HepG2 (cell line): ENCODE results near the gene PXK. TPM values are rescaled to one million over a fixed set of nuclear protein-coding genes. Genes with fewer than 3 reads are reported as not detected.

ENCODE experiments used
- CCAR2 ChIP-seq: fragments of 200-400 bp; formaldehyde crosslinking; optimal IDR thresholded peaks from 2 replicates; pipeline ENCODE3; 2018; ENCODE audit warnings: low read depth, mild to moderate bottlenecking, low read length, moderate library complexity
- CENPT ChIP-seq: sonication (generic); formaldehyde crosslinking; IDR thresholded peaks from 2 replicates; pipeline ENCODE4 v1.8.0; 2022; ENCODE audit warnings: low read depth, mild to moderate bottlenecking, moderate library complexity, missing genetic modification reagents
- FLYWCH1 ChIP-seq: sonication (generic); formaldehyde crosslinking; IDR thresholded peaks from 2 replicates; pipeline ENCODE4 v1.8.1; 2023; ENCODE audit warnings: mild to moderate bottlenecking, missing genetic modification reagents
- FOXO1 ChIP-seq: sonication (generic); formaldehyde crosslinking; IDR thresholded peaks from 2 replicates; pipeline ENCODE4 v1.4.0; 2020; ENCODE audit warnings: missing genetic modification reagents
- HOXA9 ChIP-seq: sonication (generic); formaldehyde crosslinking; IDR thresholded peaks from 2 replicates; pipeline ENCODE4 v1.8.1; 2022; ENCODE audit warnings: missing genetic modification reagents, mild to moderate bottlenecking, moderate library complexity, borderline replicate concordance
- JUND ChIP-seq: sonication (generic); formaldehyde crosslinking; IDR thresholded peaks from 2 replicates; pipeline ENCODE4 v1.8.0; 2022; ENCODE audit warnings: mild to moderate bottlenecking, missing genetic modification reagents
- KDM6A ChIP-seq: IDR thresholded peaks from 2 replicates; pipeline ENCODE4 v1.6.1; 2016; ENCODE audit warnings: low read depth
- MEIS1 ChIP-seq: sonication (generic); formaldehyde crosslinking; IDR thresholded peaks from 2 replicates; pipeline ENCODE4 v1.9.0; 2021; ENCODE audit warnings: mild to moderate bottlenecking, missing genetic modification reagents, moderate library complexity, borderline replicate concordance
- PAX8 ChIP-seq: sonication (generic); formaldehyde crosslinking; IDR thresholded peaks from 2 replicates; pipeline ENCODE4 v1.8.0; 2022; ENCODE audit warnings: mild to moderate bottlenecking, missing genetic modification reagents, borderline replicate concordance
- RBM22 ChIP-seq: fragments of 200-400 bp; formaldehyde crosslinking; optimal IDR thresholded peaks from 2 replicates; pipeline ENCODE3; 2017; ENCODE audit warnings: mild to moderate bottlenecking, low read length, moderate library complexity
- RXRA ChIP-seq: sonication (generic); formaldehyde crosslinking; IDR thresholded peaks from 2 replicates; pipeline ENCODE4 v1.5.1; 2020; ENCODE audit warnings: missing genetic modification reagents
- SAFB2 ChIP-seq: sonication (generic); formaldehyde crosslinking; IDR thresholded peaks from 2 replicates; pipeline ENCODE4 v1.5.1; 2020; ENCODE audit warnings: missing genetic modification reagents, low read depth, mild to moderate bottlenecking, borderline replicate concordance
- SSRP1 ChIP-seq: IDR thresholded peaks from 2 replicates; pipeline ENCODE4 v1.6.1; 2016; ENCODE audit warnings: control low read depth
- STAT5B ChIP-seq: sonication (generic); formaldehyde crosslinking; IDR thresholded peaks from 2 replicates; pipeline ENCODE4 v1.4.0; 2020; ENCODE audit warnings: missing genetic modification reagents
- TOE1 ChIP-seq: sonication (generic); formaldehyde crosslinking; IDR thresholded peaks from 2 replicates; pipeline ENCODE4 v1.4.0; 2020; ENCODE audit warnings: mild to moderate bottlenecking, missing genetic modification reagents
- ZKSCAN8 ChIP-seq: IDR thresholded peaks from 2 replicates; pipeline ENCODE4 v1.6.1; 2016; ENCODE audit warnings: borderline replicate concordance, missing genetic modification reagents, missing compliant biosample characterization
- ZNF234 ChIP-seq: sonication (generic); formaldehyde crosslinking; conservative IDR thresholded peaks from 2 replicates; pipeline ENCODE4 v1.5.1; 2020; ENCODE audit warnings: mild to moderate bottlenecking, missing genetic modification reagents
- ZNF317 ChIP-seq: sonication (generic); formaldehyde crosslinking; IDR thresholded peaks from 2 replicates; pipeline ENCODE4 v1.5.0; 2020; ENCODE audit warnings: mild to moderate bottlenecking, missing genetic modification reagents
- ZNF329 ChIP-seq: sonication (generic); formaldehyde crosslinking; IDR thresholded peaks from 2 replicates; pipeline ENCODE4 v1.9.0; 2021; ENCODE audit warnings: low read depth, mild to moderate bottlenecking, missing genetic modification reagents
- polyA plus RNA-seq, 8 experiments: library from polyadenylated mRNA; depleted of rRNA in 3 of 8; stranded (reverse) in 7 of 8; unstranded in 1 of 8; fragments of >200 nt; fragmentation: Illumina TruSeq in 4 of 8; extraction: Trizol in 4 of 8; gene quantifications; 2 replicates each; pipeline versions ENCODE4 v1.2.1 to v1.2.3, GENCODE V29; 2011 to 2016; ENCODE audit warnings: low read depth in 4 of 8, missing spikeins in 1 of 8, mixed read lengths in 1 of 8; ENCODE audit not compliant: insufficient read depth in 1 of 8
- total RNA-seq, 5 experiments: library from RNA; depleted of rRNA; stranded (reverse); fragments of >200 nt; fragmentation: Illumina TruSeq; extraction: Trizol; gene quantifications; 2 replicates each; pipeline ENCODE4 v1.2.3, GENCODE V29; 2016; ENCODE audit warnings: low read depth in 1 of 5
- TF ChIP-seq, protein P1 (sequence below): IDR thresholded peaks from 2 replicates; pipeline ENCODE4 v1.6.1; 2018; ENCODE audit warnings: missing genetic modification reagents
- TF ChIP-seq, protein P2 (sequence below): sonication (generic); formaldehyde crosslinking; IDR thresholded peaks from 2 replicates; pipeline ENCODE4 v1.5.1; 2020; ENCODE audit warnings: missing genetic modification reagents, mild to moderate bottlenecking, borderline replicate concordance
- TF ChIP-seq, protein P3 (sequence below): sonication (generic); formaldehyde crosslinking; IDR thresholded peaks from 2 replicates; pipeline ENCODE4 v1.4.0; 2020; ENCODE audit warnings: mild to moderate bottlenecking, missing genetic modification reagents, borderline replicate concordance

The PXK gene
- total and polyA plus RNA-seq, 2 of the 13 experiments (the other 11 are each of a cell fraction or from before 2014, with no cell fraction given): 6.4 to 18.6 TPM

DNA sequence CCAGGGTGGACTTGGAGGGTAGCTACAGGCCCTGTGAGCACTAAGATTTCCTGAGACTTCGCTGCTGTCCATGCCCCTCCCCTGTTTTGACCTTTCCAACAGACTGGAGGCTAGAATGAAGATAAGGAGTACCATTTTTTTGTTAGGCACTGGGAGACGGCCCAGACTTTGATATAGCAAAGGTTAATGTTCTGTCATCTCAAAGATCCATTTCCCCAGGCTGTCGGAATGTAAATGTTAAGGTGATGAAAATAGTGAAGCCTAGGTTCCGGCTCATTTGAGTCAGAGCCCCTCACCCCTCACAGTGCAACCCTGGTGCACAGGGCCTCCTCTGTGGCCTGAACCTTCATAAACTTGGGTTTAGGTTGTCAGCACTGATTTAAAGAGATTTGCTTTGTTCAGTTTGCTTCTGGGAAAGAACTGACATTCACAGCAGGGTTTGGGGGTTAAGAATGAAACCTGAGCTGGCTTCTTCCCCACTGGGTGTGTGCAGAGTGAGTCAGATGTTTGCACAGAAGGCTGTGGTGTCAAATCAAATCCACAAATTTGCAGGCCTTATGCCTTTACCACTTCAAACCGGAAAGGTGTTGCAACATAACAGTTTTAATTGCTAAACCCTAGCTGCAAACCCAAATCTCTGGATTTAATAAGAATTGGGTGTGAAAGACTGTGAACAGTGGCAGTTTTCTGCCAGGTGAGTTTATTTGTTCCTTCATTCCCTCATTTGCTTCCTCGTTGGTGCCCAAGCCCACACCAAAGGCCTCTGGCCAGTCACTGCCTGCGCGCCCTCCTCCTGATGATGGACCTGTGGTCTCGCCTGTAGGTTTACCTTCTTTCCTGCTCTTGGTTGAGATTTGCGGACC, 138.6 kb downstream of the PXK start (continued):
- TF ChIP-seq KDM6A (CRISPR knock-in tag) (peak; percentile 60; the same call in 1 of the 2 replicates), MEIS1 (CRISPR knock-in tag) (peak; percentile 69; the same call in 1 of the 2 replicates), CENPT (CRISPR knock-in tag) (no peak), HOXA9 (no peak), PAX8 (no peak), RBM22 (no peak), ZKSCAN8 (CRISPR knock-in tag) (peak; percentile 74; the same call in 1 of the 2 replicates), FLYWCH1 (CRISPR knock-in tag) (no peak), ZNF329 (CRISPR knock-in tag) (0 out of 2 replicates have a peak, but pooled peaks have one; percentile 31), TOE1 (CRISPR knock-in tag) (peak; percentile 31; the same call in 1 of the 2 replicates), ZNF234 (CRISPR knock-in tag) (no peak), RXRA (CRISPR knock-in tag) (peak; percentile 86; the same call in 1 of the 2 replicates), ZNF317 (CRISPR knock-in tag) (0 out of 2 replicates have a peak, but pooled peaks have one; percentile 24), CCAR2 (no peak), JUND (CRISPR knock-in tag) (peak; percentile 99), SSRP1 (CRISPR knock-in tag) (no peak), SAFB2 (CRISPR knock-in tag) (no peak), FOXO1 (peak; percentile 55; the same call in 1 of the 2 replicates), STAT5B (no peak)
- TF ChIP-seq, protein P1, sequence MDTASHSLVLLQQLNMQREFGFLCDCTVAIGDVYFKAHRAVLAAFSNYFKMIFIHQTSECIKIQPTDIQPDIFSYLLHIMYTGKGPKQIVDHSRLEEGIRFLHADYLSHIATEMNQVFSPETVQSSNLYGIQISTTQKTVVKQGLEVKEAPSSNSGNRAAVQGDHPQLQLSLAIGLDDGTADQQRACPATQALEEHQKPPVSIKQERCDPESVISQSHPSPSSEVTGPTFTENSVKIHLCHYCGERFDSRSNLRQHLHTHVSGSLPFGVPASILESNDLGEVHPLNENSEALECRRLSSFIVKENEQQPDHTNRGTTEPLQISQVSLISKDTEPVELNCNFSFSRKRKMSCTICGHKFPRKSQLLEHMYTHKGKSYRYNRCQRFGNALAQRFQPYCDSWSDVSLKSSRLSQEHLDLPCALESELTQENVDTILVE (CRISPR knock-in tag): no peak
- TF ChIP-seq, protein P2, sequence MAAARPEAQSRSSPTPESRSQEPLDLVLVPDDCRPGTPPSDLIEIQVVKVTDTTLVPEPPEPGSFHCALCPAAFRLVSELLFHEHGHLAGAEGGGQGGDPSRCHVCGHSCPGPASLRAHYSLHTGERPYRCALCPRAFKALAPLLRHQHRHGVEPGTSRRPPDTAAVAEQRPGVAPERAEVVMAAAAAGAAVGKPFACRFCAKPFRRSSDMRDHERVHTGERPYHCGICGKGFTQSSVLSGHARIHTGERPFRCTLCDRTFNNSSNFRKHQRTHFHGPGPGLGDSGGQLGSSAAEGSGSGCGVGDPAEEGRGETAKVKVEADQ (CRISPR knock-in tag): no peak
- TF ChIP-seq, protein P3, sequence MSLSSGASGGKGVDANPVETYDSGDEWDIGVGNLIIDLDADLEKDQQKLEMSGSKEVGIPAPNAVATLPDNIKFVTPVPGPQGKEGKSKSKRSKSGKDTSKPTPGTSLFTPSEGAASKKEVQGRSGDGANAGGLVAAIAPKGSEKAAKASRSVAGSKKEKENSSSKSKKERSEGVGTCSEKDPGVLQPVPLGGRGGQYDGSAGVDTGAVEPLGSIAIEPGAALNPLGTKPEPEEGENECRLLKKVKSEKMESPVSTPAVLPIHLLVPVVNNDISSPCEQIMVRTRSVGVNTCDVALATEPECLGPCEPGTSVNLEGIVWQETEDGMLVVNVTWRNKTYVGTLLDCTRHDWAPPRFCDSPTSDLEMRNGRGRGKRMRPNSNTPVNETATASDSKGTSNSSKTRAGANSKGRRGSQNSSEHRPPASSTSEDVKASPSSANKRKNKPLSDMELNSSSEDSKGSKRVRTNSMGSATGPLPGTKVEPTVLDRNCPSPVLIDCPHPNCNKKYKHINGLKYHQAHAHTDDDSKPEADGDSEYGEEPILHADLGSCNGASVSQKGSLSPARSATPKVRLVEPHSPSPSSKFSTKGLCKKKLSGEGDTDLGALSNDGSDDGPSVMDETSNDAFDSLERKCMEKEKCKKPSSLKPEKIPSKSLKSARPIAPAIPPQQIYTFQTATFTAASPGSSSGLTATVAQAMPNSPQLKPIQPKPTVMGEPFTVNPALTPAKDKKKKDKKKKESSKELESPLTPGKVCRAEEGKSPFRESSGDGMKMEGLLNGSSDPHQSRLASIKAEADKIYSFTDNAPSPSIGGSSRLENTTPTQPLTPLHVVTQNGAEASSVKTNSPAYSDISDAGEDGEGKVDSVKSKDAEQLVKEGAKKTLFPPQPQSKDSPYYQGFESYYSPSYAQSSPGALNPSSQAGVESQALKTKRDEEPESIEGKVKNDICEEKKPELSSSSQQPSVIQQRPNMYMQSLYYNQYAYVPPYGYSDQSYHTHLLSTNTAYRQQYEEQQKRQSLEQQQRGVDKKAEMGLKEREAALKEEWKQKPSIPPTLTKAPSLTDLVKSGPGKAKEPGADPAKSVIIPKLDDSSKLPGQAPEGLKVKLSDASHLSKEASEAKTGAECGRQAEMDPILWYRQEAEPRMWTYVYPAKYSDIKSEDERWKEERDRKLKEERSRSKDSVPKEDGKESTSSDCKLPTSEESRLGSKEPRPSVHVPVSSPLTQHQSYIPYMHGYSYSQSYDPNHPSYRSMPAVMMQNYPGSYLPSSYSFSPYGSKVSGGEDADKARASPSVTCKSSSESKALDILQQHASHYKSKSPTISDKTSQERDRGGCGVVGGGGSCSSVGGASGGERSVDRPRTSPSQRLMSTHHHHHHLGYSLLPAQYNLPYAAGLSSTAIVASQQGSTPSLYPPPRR (CRISPR knock-in tag): peak; percentile 93
